ENCODE measurements around the gene RGS3. TPM values are rescaled to one million over a fixed set of nuclear protein-coding genes. Genes with fewer than 3 reads are reported as not detected.

RGS3 gene
- total RNA-seq, 1 donor from 2014 or later = 36.7 TPM

DNA sequence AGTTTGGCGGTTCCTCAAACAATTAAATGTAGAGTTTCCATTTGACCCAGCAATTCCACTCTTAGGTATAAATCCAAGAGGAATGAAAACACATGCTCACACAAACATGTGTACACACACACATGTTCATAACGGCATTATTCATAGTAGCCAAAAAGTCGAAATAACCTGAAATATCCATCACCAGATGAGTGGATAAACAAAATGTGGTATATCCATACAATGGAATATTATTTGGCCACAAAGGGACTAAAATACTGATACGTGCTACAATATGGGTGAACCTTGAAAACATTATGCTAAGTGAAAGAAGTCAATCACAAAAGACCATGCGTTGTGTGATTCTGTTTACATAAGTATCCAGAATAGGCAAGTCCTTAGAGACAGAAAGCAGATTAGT lies 8.7 kb downstream of the RGS3 start:
- no peak overlapping the region for H3K4me3 Mint-ChIP-seq
- no peaks in the 10 kb centered on the region for H3K27me3 Mint-ChIP-seq (ENCODE audit: low read depth)
- H3K4me1 Mint-ChIP-seq = peaks cover 11% of the 10 kb centered on the region
- DNase-seq (ENCODE audit: low read depth, low spot score) = no peak
- H3K36me3 Mint-ChIP-seq (ENCODE audit: low read depth) = peaks cover 6% of the 10 kb centered on the region
- no peak overlapping the region for H3K27ac Mint-ChIP-seq (ENCODE audit: unreplicated experiment)
- no peak for TF ChIP-seq CTCF (conservative IDR thresholded peaks at IDR 0.05)
- peaks cover 6% of the 10 kb centered on the region for H3K9me3 Mint-ChIP-seq

GRCh38 chr9:113474360-113475028 lies 11.0 kb downstream of the RGS3 start:
- H3K4me1 Mint-ChIP-seq = peaks cover 19% of the 10 kb centered on the region

DNA sequence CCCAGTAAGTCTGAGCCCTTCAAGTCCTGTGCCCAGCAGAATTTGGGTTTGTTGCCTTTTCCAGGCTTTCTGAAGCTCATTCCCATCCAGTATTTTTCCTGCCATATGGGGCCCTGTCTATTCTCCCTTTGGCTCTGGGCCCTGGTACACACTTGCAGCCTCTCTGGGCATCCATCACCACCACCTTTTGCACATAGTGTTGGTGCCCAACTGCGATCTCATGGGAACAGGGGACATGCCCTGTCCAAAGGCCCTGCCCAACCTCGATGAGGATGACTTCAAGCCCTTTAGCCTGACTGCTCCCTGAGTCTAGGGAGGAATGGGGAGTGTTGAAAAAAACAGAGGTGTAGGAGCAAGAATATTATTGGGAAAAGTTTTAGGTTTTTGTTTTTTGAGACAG lies 11.5 kb downstream of the RGS3 start:
- H3K27ac Mint-ChIP-seq (ENCODE audit: unreplicated experiment) = no peak overlapping the region
- DNase-seq (ENCODE audit: low read depth, low spot score) = no peak

More at GRCh38 chr9:113474360-113475028, 11.0 kb downstream of the RGS3 start:
- DNase-seq (ENCODE audit: low read depth, low spot score) = no peak
- Mint-ChIP-seq H3K27me3 (ENCODE audit: low read depth) (no peaks in the 10 kb centered on the region), H3K9me3 (peaks cover 3% of the 10 kb centered on the region), H3K4me3 (no peak overlapping the region), H3K36me3 (ENCODE audit: low read depth) (peaks cover 3% of the 10 kb centered on the region), H3K27ac (ENCODE audit: unreplicated experiment) (no peak overlapping the region)
- TF ChIP-seq CTCF (conservative IDR thresholded peaks at IDR 0.05) = no peak

GRCh38 chr9:113475992-113476391 lies 12.5 kb downstream of the RGS3 start:
- H3K4me1 Mint-ChIP-seq = peaks cover 24% of the 10 kb centered on the region
- no peak overlapping the region for H3K4me3 Mint-ChIP-seq
- H3K36me3 Mint-ChIP-seq (ENCODE audit: low read depth) = peaks cover 3% of the 10 kb centered on the region
- H3K27me3 Mint-ChIP-seq (ENCODE audit: low read depth) = no peaks in the 10 kb centered on the region
- no peak overlapping the region for H3K27ac Mint-ChIP-seq (ENCODE audit: unreplicated experiment)
- DNase-seq (ENCODE audit: low read depth, low spot score) = no peak
- H3K9me3 Mint-ChIP-seq = peaks cover 3% of the 10 kb centered on the region
- no peak for TF ChIP-seq CTCF (conservative IDR thresholded peaks at IDR 0.05)

More for the DNA sequence above, 11.5 kb downstream of the RGS3 start:
- peaks cover 3% of the 10 kb centered on the region for H3K9me3 Mint-ChIP-seq
- peaks cover 24% of the 10 kb centered on the region for H3K4me1 Mint-ChIP-seq
- no peaks in the 10 kb centered on the region for H3K27me3 Mint-ChIP-seq (ENCODE audit: low read depth)
- no peak for TF ChIP-seq CTCF (conservative IDR thresholded peaks at IDR 0.05)
- H3K4me3 Mint-ChIP-seq = no peak overlapping the region
- peaks cover 3% of the 10 kb centered on the region for H3K36me3 Mint-ChIP-seq (ENCODE audit: low read depth)

GRCh38 chr9:113476511-113476916 lies 13.0 kb downstream of the RGS3 start:
- Mint-ChIP-seq H3K9me3 (peaks cover 3% of the 10 kb centered on the region), H3K27ac (ENCODE audit: unreplicated experiment) (peak overlapping the region; percentile 19), H3K27me3 (ENCODE audit: low read depth) (no peaks in the 10 kb centered on the region), H3K4me3 (no peak overlapping the region), H3K4me1 (peaks cover 24% of the 10 kb centered on the region), H3K36me3 (ENCODE audit: low read depth) (peaks cover 3% of the 10 kb centered on the region)
- no peak for DNase-seq (ENCODE audit: low read depth, low spot score)
- TF ChIP-seq CTCF (conservative IDR thresholded peaks at IDR 0.05) = no peak
